PFSK-1 (cell line): ENCODE measurements around the gene SLC5A5.
A peak's percentile ranks its signal among the peaks of the same experiment; 100 is the strongest.

Experiments
- FOXP2 ChIP-seq: optimal IDR thresholded peaks from 2 replicates; pipeline ENCODE3; 2011; ENCODE audit warnings: borderline replicate concordance, control low read depth, inconsistent platforms; ENCODE audit not compliant: insufficient read depth; ENCODE audit errors: extremely low read length, extremely low read depth
- POLR2AphosphoS5 ChIP-seq: IDR thresholded peaks from 2 replicates; pipeline ENCODE4 v1.6.1; 2012; ENCODE audit warnings: low read depth, mild to moderate bottlenecking, control low read depth, low read length, moderate library complexity
- REST ChIP-seq, 2 experiments: IDR thresholded peaks; 2 replicates each; pipeline versions ENCODE4 v1.6.1 to v1.8.0; 2011 to 2012; ENCODE audit warnings: low read depth in 2 of 2, low read length in 2 of 2, control low read depth in 1 of 2, inconsistent platforms in 1 of 2, mild to moderate bottlenecking in 1 of 2, moderate library complexity in 1 of 2; ENCODE audit not compliant: insufficient read depth in 1 of 2
- SIN3A ChIP-seq: IDR thresholded peaks from 2 replicates; pipeline ENCODE4 v1.6.1; 2012; ENCODE audit warnings: mild to moderate bottlenecking, low read length, moderate library complexity, borderline replicate concordance; ENCODE audit not compliant: insufficient read depth
- TAF1 ChIP-seq: IDR thresholded peaks from 2 replicates; pipeline ENCODE4 v1.6.1; 2012; ENCODE audit warnings: low read length, control low read depth, borderline replicate concordance; ENCODE audit not compliant: insufficient read depth

GRCh38 chr19:17859533-17860330, 12.0 kb upstream of the SLC5A5 start, which contains the start of gene RPL18A:
- TF ChIP-seq SIN3A (no peak; the same call in 1 of the 2 replicates), POLR2AphosphoS5 (peak; percentile 92), REST (IDR thresholded peaks at IDR 0.05; ENCODE audit: insufficient read depth in 1 of 2, low read depth in 2 of 2, low read length in 2 of 2) (no peak; a peak in 1 of 4 replicates), TAF1 (peak; percentile 98), FOXP2 (peak; percentile 92)
